ENCODE data around the gene HERPUD1.

The HERPUD1 gene

DNA sequence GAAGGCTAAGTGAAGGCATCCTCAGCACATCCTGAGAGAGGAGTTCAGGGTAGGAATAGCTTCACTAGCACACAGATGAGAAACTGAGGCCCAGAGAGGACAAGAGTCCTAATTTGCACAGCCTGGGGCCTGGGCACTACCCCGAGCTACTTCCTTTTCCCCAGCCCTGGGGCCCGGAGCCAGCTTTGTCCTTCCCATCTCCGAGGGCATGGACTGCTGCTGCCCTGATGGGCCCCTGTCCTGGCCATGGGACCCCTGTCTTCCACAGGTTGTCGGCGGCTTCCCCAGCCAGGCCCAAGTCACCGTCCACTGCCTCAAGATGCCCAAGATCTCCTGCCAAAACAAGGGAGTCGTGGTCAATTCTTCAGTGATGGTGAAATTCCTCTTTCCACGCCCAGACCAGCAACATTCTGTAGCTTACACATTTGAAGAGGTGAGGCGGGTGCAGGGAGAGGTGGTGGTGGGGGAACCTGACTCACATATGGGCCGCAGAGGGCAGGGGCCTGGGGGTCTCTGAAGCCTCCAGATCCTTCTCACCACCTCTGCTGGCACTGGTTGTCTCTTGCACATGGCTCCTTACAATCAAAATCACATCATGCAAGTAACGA is 46.0 kb downstream of the HERPUD1 start:
- TF ChIP-seq, protein P1, sequence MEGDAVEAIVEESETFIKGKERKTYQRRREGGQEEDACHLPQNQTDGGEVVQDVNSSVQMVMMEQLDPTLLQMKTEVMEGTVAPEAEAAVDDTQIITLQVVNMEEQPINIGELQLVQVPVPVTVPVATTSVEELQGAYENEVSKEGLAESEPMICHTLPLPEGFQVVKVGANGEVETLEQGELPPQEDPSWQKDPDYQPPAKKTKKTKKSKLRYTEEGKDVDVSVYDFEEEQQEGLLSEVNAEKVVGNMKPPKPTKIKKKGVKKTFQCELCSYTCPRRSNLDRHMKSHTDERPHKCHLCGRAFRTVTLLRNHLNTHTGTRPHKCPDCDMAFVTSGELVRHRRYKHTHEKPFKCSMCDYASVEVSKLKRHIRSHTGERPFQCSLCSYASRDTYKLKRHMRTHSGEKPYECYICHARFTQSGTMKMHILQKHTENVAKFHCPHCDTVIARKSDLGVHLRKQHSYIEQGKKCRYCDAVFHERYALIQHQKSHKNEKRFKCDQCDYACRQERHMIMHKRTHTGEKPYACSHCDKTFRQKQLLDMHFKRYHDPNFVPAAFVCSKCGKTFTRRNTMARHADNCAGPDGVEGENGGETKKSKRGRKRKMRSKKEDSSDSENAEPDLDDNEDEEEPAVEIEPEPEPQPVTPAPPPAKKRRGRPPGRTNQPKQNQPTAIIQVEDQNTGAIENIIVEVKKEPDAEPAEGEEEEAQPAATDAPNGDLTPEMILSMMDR (IDR thresholded peaks at IDR 0.05): no peak

DNA sequence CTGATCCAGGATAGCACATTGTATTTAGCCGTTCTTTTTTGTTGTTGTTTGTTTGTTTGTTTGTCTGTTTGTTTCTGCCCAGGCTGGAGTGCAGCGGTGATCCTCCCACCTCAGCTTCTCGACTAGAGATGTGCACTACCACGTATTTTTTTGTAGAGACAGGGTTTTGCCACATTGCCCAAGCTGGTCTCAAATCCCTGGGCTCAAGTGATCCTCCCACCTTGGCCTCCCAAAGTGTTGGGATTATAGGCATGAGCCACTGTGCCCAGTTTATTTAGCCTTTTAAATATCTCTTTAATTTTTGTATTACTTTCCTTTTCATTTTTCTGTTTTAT is 48.2 kb downstream of the HERPUD1 start:
- TF ChIP-seq, protein P1 (IDR thresholded peaks at IDR 0.05): no peak

DNA sequence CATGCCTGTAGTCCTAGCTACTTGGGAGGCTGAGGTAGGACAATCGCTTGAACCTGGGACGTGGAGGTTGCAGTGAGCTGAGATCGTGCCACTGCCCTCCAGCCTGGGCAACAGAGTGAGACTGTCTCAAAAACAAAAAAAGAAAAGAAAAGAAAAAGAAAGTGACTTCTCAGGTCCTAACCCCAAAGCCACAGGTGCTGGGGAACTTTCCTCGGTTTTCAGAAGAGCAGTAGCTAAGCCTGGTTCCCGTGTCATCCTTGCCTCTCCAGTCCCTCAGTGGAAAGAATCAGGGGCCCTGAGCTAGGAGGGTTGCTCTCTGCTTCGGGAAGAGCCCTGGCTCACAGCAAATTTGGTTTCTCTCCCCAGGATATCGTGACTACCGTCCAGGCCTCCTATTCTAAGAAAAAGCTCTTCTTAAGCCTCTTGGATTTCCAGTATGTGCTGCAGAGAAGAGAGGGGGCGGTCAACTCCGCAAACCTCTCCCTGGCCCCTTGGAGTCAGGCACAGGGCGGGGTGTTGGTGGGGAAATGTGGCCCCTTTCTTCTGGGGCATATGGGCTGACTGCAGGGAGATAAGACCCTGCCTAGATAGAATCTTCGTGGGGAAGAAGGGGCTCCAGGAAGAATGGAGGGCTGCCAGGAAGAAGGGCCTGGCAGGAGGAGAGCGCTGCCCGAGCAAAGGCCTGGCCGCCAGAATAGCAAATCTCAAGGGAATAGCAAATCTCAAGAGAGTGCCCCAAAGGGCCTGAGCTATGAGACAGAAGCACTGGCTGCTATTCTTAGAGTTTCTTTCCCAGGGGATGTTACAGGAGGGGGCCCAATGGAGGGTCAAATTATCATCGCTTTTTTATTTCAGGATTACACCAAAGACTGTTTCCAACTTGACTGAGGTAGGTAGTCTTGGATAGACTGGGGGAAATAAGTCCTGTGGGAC is 49.1 kb downstream of the HERPUD1 start:
- TF ChIP-seq, protein P1 (IDR thresholded peaks at IDR 0.05): no peak

DNA sequence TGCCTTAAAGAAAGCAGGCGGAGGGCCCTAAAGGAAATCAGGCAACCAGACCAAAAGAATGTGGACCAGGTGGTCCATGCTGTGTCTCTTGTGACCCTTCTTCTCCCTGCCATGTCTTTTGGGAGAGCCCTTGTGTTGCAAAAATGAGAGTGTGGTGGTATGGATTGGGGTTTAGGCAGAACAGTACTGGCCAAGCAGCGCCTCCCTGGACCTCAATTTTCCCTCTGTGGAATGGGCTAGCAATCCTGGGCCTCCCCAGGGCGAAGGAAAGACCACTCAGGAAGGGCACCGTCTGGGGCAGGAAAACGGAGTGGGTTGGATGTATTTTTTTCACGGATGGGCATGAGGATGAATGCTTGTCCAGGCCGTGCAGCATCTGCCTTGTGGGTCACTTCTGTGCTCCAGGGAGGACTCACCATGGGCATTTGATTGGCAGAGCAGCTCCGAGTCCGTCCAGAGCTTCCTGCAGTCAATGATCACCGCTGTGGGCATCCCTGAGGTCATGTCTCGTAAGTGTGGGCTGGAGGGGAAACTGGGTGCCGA is 49.9 kb downstream of the HERPUD1 start:
- TF ChIP-seq, protein P1 (IDR thresholded peaks at IDR 0.05): no peak

DNA sequence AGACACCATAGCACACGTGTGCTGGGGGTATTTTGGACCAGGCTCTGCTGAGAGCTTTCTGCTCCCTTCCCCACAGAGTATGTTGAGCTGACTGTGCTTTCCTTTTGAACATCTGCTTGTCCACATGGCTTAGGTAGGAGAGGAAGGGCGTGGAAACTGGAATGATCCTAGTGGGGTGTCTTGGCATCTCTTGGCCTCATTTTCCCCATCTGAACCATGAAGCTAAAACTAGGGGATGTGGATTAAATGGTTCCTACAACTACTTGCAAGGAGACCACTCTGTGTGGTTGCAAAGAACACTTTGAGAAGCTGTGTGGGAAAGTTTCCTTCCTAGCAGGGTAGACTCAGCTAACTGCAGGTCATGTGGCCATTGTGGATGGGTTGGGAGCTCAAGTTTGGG is 50.8 kb downstream of the HERPUD1 start:
- TF ChIP-seq, protein P1 (IDR thresholded peaks at IDR 0.05): no peak

DNA sequence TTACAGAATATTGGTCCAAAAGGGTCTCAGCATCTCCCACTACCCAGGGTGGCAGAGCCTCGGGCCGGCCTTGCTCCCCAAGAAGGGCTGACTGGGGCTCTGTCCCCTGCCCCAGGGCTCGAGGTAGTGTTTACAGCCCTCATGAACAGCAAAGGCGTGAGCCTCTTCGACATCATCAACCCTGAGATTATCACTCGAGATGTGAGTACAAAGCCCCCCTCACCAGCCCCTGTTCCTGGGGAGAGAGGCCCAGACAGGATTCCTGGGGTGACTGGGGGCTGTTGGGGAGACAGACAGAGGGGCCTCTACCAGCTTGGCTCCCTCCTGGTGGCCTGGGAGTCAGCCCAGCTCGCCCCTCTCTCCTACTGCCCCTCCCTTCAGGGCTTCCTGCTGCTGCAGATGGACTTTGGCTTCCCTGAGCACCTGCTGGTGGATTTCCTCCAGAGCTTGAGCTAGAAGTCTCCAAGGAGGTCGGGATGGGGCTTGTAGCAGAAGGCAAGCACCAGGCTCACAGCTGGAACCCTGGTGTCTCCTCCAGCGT is 51.3 kb downstream of the HERPUD1 start:
- TF ChIP-seq, protein P1 (IDR thresholded peaks at IDR 0.05): no peak

DNA sequence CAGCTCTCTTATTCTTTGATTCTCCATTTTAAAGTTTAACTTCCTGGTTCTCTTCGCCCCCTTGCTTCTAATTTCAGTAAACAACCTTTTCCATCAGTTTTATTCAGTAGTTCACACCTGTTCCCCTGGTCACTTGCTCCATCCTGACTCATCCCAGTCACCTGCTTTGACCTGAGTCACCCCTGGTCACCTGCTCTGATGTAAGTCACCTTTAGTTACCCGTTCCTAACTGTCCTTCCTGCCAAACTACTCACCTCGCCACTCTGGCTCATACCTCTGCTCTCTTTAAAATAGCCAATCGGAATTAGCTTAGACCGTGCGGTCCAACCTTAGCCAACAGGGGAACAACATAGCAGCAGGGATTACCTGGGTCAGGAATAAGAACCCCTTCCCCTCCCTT is 52.7 kb downstream of the HERPUD1 start:
- TF ChIP-seq, protein P1 (IDR thresholded peaks at IDR 0.05): no peak
